GM21447 (cell line): ENCODE data around the gene FIGNL2.

Source experiments
- ATAC-seq: cut with Tn5 transposase; IDR thresholded peaks from one replicate; pipeline ENCODE4 v1.9.1; 2021; ENCODE audit not compliant: unreplicated experiment

Gene FIGNL2

DNA sequence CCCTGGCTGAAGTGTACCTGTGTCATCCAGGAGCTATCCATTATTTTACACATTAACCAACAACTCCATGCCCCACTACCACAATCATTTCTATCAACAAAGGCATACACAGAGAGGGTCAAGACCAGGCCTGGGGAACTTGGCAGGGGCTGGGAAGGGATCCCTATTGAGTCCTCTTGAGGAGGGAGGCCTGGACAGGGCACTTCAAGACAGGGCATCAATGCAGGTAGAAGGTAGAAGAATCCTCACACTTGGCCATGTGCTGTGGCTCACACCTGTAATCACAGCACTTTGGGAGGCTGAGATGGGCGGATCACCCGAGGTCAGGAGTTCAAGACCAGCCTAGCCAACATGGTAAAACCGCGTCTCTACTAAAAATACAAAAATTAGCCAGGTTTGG is 26.0 kb upstream of the FIGNL2 start:
- no peak for ATAC-seq

DNA sequence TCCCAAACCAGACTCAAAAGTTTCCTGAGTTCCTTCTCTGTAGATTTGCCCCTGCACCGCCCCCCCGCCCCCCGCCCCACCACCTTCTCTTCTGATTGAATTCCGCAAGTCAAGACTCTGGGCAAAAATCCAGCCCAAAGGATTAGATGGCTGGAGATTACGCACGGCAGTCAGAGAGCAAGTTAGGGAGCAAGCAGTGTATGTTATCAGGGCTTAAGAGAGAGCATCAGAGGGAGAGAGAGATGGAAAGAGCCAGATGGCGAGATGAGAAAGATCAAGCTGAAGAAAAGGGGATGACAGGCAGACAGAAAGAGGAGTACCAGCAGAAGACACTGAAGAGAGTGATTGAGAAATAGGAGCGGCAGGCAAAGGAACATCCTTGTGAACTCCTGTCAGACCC is 25.5 kb upstream of the FIGNL2 start:
- no peak for ATAC-seq

DNA sequence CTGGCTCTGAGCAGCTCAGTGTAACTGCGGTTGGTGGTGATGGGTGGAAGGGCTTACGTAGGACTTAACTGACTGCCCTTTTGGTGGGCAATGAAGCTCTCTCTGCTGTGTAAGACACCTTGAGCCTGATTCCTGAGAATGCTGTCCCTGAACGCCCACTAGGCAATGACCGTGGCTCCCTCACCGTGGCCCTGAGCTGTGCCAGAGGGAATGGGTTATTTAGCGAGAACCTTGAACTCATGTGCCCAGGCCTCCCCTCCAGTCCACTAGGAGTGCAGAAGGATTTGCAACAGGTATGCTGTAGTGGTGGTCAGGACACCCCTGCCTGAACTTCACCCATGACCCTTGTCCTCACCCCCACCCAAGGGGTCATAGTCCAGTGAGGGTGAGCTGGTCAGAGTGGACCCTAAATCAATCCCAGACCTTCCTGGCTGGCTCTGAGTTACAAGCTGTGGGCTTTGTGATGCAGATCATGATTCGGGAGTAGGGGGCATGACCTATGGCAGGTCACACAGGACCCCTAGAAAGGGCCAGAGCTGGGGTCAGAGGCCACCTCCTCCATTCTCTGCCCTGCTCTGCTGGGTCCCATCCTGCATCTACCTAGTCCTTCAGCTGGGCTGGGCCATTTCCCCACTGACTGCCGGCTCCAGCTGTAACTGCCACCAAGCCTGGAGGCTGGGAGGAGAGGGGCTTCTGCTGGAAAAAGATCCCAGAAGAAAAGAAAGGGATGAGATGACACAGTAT is 24.9 kb upstream of the FIGNL2 start:
- ATAC-seq = no peak

GRCh38 chr12:51872689-51872981 is 24.1 kb upstream of the FIGNL2 start:
- ATAC-seq = no peak

- ATAC-seq = no peak
Measured at GRCh38 chr12:51871918-51872688, 23.6 kb upstream of the FIGNL2 start.

GRCh38 chr12:51871126-51871525 is 22.6 kb upstream of the FIGNL2 start:
- no peak for ATAC-seq

DNA sequence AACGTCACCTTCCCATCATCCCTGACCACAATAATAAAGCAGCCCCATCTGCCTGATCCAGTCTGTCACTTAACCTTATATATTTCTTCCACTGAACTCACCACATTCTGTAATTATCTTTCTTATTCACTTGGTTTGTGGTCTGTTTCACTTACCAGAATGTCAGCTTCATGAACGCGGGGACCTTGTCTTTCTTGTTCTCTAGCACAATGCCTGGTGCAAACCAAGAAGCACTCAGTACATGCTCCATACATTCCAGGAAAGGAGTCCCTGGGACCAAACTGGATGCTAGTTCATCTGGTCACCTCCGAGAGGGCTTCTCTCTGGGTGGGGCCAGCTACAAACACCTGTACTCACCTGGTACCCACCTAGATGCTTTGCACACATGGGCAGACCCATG is 22.0 kb upstream of the FIGNL2 start:
- ATAC-seq = no peak

DNA sequence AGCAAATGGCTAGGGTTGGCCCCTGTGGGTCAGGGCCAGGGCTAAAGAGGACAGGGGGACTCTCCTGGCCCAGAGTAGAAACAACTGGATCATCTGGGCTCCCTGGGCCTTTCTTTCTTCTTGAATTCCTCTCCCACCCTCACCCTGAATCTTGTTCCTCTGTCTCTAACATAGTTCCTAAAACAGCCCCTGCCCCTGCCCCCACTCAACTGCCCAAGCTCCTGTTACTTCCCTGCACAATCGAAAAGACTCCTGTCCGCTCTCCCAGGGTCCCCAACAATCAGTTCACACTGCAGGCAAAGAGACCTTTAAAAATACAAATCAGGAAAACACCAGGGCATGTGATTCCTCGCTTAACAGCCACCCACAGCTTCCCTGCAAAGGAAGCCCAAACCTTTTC is 21.4 kb upstream of the FIGNL2 start:
- no peak for ATAC-seq

DNA sequence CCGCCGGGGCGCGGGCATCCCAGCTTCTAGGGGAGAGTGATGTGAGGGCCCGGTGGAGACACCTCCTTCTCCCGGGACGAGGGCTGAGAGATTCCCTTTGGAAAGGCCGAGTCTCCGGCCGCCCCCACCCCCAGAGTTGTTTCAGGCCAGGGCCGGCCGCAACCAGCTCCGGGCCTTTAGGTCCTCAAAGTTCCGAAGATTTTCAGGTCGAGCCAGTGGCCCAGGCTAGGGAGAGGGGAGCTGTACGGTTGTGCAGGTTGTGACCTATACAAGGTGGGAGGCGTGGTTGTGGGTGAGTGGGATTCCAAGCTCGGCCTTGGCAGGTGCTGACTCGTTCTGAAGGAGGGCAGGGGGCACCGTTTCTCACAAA is 21.0 kb upstream of the FIGNL2 start:
- no peak for ATAC-seq

- no peak for ATAC-seq
Measured at GRCh38 chr12:51868821-51869495, 20.4 kb upstream of the FIGNL2 start.

DNA sequence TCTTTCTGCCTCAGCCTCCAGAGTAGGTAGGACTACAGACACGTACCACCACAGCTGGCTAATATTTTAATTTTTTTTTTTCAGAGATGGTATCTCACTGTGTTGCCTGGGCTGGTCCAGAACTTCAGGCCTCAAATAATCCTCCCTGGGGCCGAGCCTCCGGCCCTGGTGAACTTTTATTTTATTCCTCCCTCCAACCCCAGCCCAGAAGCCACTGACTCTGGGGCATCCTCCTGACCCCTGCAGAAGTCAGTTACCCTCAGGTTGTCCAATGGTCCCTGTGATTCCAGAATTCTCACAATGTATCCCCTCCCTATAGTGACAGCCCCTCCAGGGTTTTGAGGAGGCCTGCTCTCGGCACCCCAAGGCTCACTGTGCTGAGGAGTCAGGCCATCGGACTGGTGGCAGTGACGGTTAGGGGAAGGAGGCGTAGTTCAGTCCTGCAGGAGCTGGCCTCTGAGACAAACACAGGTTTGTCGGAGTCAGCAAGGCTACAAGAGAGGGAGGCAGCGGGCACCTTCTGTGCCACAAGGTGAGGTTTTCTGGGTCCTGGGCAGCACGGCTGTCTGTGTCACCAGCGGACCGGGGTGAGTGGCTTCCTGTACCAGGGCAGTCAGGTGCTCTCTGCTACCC is 19.4 kb upstream of the FIGNL2 start:
- no peak for ATAC-seq

GRCh38 chr12:51867371-51867770 is 18.9 kb upstream of the FIGNL2 start:
- ATAC-seq = no peak

- no peak for ATAC-seq
Measured at GRCh38 chr12:51866762-51867161, 18.2 kb upstream of the FIGNL2 start.

- no peak for ATAC-seq
Measured at GRCh38 chr12:51866324-51866723, 17.8 kb upstream of the FIGNL2 start.

DNA sequence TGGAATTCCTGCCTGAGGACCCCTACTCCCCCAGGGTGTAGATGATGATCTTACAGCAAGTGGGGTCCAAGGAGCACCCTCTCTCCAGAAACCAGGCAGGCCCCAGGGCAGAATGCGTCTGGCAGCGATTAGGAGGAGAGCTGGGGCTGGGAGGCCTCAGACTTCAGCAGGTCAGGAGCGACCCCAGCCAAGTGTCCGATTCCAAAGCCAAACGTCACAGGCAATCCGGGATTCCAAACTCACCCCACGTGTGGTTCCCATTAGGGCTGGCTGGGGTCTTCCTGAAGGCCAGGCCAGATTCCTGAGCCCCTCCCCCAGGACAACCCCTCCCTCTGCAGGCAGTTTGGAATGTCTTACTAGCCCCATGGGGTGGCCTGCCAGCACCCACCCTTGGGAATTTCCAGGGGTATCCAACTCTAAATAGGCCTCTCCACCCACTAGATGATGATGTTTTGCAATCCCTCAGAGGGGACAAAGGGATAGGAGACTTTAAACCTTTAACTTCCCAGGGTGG is 17.3 kb upstream of the FIGNL2 start:
- no peak for ATAC-seq

DNA sequence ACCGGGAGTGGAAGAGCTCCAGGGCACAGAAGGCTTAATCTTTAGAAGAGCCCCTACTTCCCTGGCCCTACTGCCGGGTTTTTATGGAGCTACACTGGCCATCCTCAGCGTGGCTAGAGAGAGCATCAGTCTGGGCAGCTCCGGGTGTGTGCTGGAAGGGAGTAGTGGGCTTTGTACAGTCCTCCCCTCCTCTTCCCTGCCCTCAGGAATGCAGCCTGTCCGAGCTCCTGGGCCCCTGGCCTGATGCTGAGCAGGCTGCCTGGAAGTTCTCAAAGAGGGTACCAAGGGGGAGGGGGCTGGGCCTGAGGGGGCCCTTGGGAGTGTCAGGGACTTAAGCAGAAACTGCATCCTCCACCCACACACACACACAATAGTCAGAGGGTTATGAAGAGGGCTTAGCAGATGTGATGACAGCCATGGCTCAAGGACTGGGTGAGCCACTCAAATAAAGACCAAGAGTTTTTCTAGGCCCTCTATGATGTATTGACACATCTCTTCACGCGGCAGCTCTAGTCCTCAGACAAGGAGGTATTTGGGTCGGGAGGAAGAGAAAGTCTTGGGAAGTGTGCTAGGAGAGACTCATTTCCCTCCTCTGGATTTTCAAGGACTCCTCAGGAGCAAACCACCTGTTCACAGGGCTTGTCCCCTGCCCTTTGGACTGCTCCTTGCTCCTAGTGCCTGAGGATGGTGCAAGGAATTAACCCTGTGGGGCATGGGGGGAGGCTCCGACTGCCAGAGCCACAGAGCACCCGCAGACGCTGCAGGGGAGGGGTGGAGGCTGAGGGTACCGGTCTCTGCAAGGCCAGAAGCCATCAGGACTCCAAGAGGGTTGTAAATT is 16.5 kb upstream of the FIGNL2 start:
- ATAC-seq = no peak

DNA sequence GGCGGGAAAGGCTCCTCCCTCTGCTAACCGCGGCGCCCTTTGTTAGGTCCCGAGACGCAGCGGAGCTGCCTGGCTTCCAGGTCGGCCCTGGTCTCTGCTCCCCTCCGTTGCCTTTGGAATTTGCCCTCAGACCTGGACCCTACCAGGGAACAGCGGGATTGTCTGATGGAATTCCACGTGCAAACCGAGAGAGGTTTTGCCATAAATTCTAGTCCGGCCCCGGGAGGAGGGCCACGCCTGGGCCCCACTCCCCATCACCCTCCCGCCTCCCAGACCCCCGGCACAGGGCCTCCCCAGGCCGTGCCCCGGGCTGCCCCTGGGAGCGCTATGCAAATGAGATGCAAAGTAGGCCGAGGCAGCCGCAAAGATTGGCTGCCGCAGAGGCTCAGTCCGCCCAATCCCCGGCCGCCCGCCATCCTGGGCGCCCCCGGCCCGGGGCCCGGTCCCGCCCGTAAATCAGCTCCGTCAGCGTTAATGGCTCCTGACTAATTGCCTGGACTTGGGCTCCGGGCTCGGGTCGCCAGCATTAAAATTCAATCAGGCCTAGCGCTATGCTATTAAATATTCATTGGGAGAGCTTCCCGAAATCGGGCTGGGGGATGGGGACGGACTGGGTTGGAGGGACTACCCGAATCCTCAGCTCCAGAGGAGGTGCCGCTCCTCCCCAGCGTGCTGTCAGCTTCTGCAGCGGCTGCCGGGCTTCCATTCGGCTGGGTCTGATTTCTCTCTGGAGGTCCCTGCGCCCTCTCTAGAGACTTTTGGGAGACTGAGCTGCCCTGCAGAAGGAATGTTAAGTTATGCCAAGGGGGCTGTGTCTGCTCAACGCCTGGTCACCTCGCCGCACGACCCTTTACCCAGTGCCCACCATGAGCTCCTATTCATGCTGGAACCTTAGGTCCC is 15.7 kb upstream of the FIGNL2 start:
- ATAC-seq = no peak

GRCh38 chr12:51863363-51863932 is 14.9 kb upstream of the FIGNL2 start:
- no peak for ATAC-seq

GRCh38 chr12:51862947-51863346 is 14.4 kb upstream of the FIGNL2 start:
- no peak for ATAC-seq
